Activated T-helper 9 cell treated with anti-CD3 and anti-CD28 coated beads, Interleukin-2, amount 50 U/mL, for 16 hours (primary cell): Measurements from ENCODE around the gene TSC2.
A peak's percentile ranks its signal among the peaks of the same experiment; 100 is the strongest.
"Not testable (repeated sequence)": the region's sequence is repeated elsewhere in the genome, so short reads cannot be mapped to it uniquely, and the experiment has no call there.

Experiments used
- DNase-seq: peaks from one replicate; pipeline ENCODE4 v3.0.0-alpha.2; 2020; ENCODE audit warnings: low read depth

Gene TSC2

DNA sequence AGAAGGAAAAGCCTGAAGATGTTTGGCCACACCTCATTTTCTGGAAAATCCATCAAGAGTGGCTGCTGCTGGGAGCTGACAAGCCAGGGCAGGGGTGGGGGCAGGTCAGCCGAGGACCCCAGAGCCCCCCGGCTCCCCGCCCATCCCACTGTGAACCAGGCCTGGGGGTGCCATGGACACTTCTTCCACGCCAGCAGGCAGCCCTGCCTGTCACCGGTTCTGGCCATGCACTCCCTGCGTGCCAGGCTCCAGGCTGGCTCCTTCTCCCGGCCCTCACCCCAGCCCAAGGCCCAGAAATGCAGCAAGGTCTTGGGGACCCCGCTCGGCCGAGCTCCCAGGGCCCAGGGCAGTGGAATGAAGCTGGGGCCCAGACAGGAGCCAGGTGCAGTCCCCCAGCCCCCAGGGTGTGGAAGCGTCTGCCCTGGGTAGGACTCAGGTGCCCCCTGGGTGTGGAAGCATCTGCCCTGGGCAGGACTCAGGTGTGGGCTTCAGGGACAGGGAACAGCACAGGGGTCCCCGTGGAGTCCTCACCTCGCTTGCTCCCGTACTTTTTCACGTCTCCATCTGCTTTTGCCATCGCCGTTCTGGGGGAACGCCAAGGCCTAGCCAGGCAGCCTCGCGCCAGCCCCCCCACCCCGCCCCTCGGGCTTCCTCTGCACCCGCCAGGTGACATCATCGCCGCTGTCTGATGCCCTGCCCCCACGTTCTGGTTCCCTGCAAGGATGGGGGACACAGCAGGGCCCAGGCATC, 75.3 kb downstream of the TSC2 start:
- not testable (repeated sequence) for DNase-seq

DNA sequence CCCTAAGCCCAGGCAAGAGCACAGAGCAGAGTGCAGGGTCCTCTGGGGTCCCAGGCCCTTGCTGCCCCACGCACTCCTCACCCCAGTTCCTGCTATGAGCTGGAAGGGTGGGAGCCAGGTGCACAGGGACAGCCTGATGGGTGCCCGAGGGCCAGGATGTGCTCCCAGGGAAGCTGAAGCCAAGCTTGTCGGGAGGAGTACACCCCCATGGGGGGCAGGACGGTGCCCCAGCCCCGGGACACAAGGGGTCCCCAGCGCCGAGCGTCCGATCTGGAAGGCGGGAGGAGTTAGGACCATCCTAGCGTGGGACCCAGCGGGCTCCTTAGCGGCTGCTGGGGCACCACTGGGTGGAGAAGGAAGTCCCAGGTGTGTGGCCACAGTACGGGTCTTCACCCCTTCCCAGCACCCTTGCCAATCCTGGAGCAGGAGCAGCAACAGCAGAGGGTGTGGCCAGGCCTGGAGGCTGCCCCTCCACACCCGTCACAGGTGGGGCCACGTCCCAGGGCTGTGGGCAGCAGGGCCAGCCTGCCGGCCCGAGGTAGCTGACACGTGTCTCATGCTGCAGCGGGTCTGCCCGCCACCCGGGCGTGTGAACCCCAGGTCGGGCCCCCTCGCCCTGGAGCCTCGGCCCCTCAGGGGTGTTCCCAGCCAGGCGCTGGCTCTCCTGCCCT, 76.1 kb downstream of the TSC2 start:
- not testable (repeated sequence) for DNase-seq

DNA sequence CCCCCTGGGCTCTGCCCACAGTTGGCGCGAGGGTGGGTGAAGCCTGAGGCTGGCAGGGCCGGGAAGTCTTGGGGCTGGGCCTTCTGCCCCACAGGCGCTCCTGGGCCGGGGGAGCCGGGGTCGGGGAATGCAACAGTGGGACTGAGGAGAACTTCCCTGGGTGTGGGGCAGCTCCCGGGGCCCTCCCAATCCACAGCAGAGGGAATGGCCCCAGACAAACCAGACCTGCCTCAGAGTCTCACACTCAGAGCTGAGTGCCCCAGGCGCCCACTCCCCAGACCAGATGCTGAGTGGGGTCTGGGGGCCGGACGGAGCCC, 76.5 kb downstream of the TSC2 start:
- not testable (repeated sequence) for DNase-seq

DNA sequence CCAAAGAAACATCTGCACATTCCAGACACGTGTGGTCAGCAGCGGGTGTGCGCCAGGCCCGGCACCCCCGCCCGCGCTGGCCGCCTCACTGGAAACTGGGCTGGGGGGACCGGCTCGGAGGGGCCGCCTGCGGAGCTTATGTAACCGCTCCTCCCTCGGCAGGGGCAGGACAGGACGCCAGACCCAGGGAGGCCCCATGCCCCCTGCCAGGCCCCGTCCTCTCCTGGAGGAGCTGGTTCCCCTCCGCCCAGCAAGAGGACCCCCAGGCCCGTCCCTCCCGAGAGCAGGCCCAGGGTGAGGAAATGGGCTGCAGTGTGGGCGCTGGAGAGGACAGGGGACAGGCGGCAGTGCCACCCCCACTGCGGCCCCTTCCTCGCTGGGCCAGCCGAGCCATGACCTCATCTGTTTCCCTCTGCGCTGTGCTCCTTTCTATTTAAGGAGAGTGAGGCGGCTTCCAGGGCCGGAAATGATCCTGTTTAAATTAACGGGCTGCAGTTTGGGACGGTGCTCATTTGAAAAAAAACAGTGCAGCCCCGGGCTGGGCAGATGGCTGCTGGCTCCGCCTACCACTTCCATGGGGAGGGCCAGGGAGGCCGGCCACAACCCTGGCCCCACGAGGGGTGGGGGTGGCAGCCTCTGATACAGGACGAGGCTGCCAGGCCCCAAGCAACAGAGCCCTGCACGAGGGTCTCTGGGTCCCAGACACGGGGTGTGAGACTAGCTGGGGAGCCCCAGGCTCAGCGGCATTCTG, 77.1 kb downstream of the TSC2 start:
- DNase-seq: not testable (repeated sequence)

DNA sequence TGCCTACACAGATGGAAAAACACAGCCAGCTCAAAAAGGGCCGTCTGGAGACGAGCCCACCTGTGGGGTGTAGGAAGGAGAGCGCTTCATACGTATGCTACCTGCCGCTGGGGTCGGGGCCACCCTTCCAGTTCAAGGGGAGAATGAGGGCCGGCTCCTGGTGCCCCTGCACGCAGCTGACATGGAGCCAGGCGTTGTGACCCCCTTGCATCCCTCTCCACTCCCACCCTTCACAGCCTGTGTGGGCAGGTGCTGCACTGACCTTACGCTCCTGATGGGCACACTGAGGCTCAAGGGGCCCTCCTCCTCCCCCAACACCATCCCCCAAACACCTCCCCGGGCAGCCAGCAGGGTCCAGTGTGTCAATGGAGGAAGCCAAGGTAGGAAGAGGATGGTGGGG, 77.8 kb downstream of the TSC2 start:
- DNase-seq: not testable (repeated sequence)

DNA sequence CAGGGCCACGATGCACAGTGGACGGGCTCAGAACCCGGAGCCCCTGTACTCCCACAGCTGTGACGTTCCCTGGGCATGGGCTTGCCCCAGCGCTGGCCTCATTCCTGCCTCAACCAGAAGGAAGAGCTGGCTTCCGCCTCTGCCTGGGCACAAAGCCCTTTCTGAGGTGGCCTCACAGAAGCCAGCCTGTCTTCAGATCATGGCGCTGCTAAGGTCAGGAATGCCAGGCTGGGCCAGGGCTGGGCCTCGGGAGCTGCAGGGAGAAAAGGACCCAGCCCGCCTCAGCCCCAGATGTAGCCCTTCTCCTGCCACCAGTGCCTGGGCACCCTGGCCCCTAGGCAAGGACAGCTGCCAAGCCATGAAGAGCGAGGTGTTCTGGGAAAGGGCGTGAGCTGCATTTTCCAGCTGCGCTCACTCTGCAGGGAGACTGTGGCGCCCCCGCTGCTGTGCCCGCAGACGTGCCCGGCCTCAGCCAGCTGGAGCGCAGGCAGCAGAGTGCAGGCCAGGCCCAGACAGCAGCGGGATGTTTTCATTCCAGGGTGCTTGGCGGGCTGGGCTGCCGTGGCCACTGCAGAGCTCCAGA, 78.5 kb downstream of the TSC2 start:
- not testable (repeated sequence) for DNase-seq

DNA sequence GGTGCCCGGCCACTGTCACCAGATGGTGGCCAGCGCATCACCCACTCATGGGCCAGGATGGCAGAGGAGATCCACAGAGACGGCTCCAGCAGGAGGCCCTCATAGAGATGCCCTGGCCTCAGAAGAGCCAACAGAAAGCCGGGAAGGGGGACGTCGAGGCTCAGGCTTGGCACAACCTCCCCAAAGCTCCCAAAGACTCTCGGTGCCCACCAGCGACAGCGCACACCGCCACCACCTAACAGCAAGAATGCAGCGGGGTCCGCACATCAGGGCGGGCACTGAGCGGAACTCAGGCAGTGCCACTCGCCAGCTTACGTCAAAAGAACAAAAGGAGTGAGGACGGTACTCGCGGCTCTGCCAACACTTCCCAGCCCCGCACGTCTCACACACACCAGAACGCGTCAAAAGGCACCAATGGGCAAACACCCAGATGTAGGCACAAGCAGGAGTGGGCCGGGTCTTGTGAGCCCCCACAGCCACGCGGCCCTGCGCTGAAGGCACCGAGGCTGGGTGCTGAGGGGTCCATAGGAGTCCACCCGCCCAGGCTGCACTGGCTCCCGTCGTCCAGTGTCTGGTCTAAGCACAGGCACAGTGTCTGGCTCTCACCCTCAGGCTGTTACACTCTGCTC, 79.3 kb downstream of the TSC2 start:
- not testable (repeated sequence) for DNase-seq

DNA sequence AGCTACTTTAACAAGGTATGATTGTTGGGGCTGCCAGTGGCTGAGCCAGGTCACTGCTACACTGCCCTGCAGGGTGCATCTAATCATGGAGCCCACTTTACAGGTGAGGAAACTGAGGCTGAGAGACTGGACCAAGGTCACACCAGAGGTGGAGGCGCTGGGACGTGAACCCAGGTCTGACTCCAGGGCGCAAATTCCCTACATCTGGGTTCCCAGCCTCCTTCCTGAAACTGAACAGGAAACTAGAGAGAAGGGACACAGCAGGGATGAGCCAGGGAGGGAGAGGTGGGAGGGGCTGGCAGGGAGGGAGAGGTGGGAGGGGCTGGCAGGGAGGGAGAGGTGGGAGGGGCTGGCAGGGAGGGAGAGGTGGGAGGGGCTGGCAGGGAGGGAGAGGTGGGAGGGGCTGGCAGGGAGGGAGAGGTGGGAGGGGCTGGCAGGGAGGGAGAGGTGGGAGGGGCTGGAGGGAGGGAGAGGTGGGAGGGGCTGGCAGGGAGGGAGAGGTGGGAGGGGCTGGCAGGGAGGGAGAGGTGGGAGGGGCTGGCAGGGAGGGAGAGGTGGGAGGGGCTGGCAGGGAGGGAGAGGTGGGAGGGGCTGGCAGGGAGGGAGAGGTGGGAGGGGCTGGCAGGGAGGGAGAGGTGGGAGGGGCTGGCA, 80.0 kb downstream of the TSC2 start:
- DNase-seq: not testable (repeated sequence)

DNA sequence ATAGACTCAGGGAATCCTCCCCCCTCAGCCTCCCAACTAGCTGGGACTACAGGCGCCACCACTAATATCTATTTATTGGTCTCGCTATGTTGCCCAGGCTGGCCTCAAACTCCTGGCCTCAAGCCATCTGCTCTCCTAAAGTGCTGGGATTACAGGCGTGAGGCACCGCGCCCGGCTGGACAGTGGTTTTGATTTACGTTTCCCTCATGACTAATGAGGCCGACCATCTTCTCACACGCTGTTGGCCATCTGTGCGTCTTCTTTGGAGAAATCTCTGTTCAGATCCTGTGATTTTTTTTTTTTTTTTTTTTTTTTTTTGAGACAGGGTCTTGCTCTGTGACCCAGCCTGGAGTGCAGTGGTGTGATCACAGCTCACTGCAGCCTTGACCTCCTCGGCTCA, 81.5 kb downstream of the TSC2 start:
- not testable (repeated sequence) for DNase-seq

DNA sequence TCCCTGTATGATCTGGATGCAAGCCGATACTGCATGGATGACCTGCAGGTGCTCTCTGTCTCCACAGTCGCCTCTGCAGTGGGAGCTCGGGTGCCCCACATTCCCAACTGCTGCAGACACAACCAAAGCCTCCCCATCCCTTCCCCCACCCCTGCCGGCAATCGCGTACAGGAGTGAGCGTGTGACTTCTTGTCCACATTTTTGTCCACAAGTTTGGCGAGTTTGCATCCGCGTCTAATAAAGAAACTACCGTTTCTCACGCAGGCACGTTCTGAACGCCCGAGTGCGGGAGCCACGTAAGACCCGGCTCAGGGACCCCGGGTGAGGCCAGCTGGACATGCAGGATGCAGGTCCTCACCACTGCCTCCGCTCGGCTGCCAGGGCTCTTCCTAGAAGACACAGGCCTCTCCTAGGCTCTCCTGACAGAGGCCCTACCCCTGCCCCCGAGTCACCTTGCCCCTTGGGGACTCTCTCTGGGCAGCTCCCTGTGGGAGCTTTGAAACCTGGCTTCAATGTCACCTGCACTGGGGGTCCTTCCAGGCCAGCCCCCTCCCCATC, 82.2 kb downstream of the TSC2 start:
- not testable (repeated sequence) for DNase-seq

DNA sequence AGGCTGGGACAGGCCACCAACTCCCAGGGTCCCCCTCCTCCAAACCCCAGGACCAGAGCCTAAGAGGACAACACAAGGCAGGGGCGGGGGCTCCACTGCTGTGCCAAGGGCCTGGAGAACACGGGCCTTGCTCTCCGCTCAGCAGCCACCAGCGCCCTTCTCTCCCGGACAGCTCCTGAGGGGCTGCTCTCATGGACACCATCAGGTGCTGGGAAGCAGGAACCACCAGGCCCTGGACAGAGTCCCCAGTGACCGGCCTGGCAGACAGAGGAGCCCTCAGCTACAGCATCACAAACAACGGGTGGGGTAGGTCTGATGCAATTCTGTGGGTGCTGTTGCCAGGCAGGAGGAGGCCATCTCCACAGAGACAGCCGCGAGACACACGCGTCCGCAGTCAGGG, 86.0 kb downstream of the TSC2 start:
- not testable (repeated sequence) for DNase-seq

DNA sequence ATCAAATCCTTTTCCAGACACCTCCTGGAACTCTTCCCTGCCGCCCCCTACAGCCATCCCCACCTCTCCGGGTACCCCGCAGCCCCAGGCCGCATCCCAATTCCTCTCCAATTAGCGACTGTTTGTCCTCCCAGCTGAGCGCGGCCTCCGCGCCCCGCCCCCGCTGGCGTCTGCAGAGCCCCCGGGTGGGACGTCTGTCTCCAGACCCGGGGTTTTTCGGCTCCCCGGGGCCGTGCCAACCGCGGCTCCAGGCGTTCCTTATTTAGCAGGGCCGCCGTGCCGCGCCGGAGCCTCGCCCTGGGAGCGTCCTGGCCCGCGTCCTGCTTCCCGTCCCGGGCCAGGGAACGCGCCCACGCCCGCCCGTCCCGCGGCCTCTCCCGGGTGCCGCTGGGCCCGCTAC, 87.3 kb downstream of the TSC2 start:
- not testable (repeated sequence) for DNase-seq

DNA sequence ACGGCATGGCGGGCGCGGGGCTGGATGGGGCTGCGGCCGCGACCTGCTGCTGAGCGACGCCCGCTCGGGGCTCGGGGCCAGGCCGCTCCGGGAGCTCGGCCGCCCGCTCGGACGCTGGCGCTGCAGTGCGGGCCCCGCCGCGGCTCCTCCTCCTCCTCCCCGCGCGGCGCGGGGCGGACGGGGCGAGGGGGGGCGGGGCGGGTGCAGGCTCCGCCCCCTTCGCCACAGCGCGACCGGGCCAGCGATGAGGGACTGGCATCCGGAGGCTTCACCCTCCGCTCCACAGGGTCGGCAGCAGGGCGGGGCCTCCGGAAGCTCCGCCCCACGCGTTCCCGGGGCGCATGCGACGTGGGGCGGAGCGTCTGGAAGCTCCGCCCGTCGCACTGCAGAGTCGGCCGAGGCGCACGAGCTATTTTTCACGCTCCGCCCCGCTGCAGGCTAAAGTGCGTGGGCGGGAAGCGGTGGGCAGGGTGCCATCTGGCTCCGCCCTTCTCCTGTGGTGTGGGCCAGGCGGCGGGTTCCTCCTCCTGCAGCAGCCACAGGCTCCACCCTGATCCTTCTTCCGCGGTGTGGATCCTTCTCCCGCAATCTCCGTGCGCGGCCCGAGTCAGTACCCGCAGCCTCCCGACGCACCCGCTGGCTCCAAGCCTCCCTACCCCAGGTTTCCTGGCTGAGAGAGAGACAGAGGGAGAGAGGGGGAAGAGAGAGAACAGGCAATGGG, 88.1 kb downstream of the TSC2 start, which contains the start of gene PKD1:
PKD1 (minus strand) TSS at position 129 of the 721 bp plus-strand sequence. CDS start 209 bp downstream, outside the sequence.
- peak; percentile 97 for DNase-seq
